Calu3 (cell line): ENCODE data around the gene WNK1. TPM values are rescaled to one million over a fixed set of nuclear protein-coding genes. Genes with fewer than 3 reads are reported as not detected.

Source experiments
- BruUV-seq: library from RNA; stranded (reverse); fragments of 400-500 nt; replicated peaks from 2 replicates; lab custom pipeline; 2021; lab: Mats Ljungman, UMichigan
- CTCF ChIA-PET: fragments of 300-600 bp; sonication (Branson Sonifier 250); formaldehyde crosslinking; loops from one replicate; lab custom pipeline; 2022; ENCODE audit warnings: antibody characterized with exemption; lab: Charles Lee
- DNase-seq: peaks from one replicate; pipeline ENCODE4 v3.0.0; 2022
- H3K27ac Mint-ChIP-seq: one replicate; pipeline ENCODE4 v1.8.0; 2022; ENCODE audit warnings: mixed read lengths; ENCODE audit not compliant: unreplicated experiment
- H3K27me3 Mint-ChIP-seq: one replicate; pipeline ENCODE4 v1.8.0; 2022; ENCODE audit warnings: mixed read lengths; ENCODE audit not compliant: unreplicated experiment
- H3K36me3 Mint-ChIP-seq: one replicate; pipeline ENCODE4 v1.8.0; 2022; ENCODE audit warnings: mild to moderate bottlenecking, moderate library complexity, mixed read lengths; ENCODE audit not compliant: insufficient read depth, unreplicated experiment
- H3K4me1 Mint-ChIP-seq: one replicate; pipeline ENCODE4 v1.8.0; 2022; ENCODE audit warnings: mild to moderate bottlenecking, low read depth, mixed read lengths; ENCODE audit not compliant: unreplicated experiment
- H3K4me3 Mint-ChIP-seq: one replicate; pipeline ENCODE4 v1.8.0; 2022; ENCODE audit warnings: mild to moderate bottlenecking, low read depth, moderate library complexity, mixed read lengths; ENCODE audit not compliant: unreplicated experiment
- H3K9me3 Mint-ChIP-seq: one replicate; pipeline ENCODE4 v1.8.0; 2022; ENCODE audit warnings: low read depth, mixed read lengths; ENCODE audit not compliant: unreplicated experiment
- CTCF ChIP-seq: fragments of 200-600 bp; IDR thresholded peaks from one replicate; pipeline ENCODE4 v1.8.0; 2022; ENCODE audit warnings: antibody characterized with exemption; ENCODE audit not compliant: unreplicated experiment
- intact Hi-C: fragments of 100-400 bp; cut with micrococcal nuclease; formaldehyde crosslinking; loops from one replicate; pipeline ENCODE4 v1.10.0; 2022; ENCODE audit not compliant: unreplicated experiment
- total RNA-seq: library from RNA; stranded (reverse); gene quantifications from 2 replicates; pipeline ENCODE4 v1.2.3, GENCODE V29; 2022

The WNK1 gene
- total RNA-seq, 1 experiment from 2014 or later = 107 TPM

DNA sequence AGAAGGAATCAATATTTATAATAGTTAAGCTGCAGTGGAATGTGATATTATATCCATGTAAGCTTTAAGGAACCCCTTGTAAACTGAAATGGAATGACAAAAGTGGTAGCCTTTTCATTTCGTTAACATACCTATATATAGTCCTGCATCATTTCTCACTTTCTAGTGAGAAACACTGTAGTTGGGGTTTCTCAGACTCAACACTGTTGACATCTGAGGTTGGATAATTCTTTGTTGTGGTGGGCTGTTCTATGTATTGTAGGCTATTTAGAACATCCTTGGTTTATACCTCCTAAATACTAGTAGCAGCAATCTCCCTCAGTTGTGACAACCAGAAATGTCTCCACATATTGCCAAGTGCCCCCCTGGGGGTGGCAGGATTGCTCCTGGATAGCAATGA lies 118.0 kb downstream of the WNK1 start:
- no peak overlapping the region for H3K4me3 Mint-ChIP-seq
- DNase-seq = no peak
- no peaks in the 10 kb centered on the region for H3K27me3 Mint-ChIP-seq
- intact Hi-C loops = no loop called here
- CTCF ChIA-PET = no interaction called here
- no peaks in the 10 kb centered on the region for H3K4me1 Mint-ChIP-seq
- H3K27ac Mint-ChIP-seq = no peak overlapping the region
- no peaks in the 10 kb centered on the region for H3K36me3 Mint-ChIP-seq
- TF ChIP-seq CTCF = no peak
- BruUV-seq = no TSS peak
- H3K9me3 Mint-ChIP-seq = no peaks in the 10 kb centered on the region

DNA sequence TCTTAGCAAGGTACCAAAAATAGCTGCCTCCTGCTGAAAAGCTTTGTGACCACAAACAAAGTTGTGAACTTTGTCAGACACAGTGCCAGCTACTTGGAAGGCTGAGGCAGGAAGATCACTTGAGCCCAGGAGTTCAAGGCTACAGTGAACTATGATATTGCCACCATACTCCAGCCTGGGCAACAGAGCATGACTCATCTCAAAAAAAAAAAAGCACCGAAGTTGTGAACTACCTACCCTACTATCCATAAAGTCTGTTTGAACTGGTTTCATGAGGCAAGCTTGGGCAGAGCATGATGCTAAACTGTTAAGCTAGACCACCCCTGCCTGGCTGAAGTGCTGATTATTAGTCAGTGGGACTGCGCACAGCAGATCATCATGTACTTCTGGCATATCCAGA lies 121.6 kb downstream of the WNK1 start:
- DNase-seq = no peak
- intact Hi-C loops = no loop called here
- no peak overlapping the region for H3K27ac Mint-ChIP-seq
- CTCF ChIA-PET = no interaction called here
- BruUV-seq = no TSS peak
- no peak overlapping the region for H3K4me3 Mint-ChIP-seq
- H3K4me1 Mint-ChIP-seq = no peaks in the 10 kb centered on the region
- H3K27me3 Mint-ChIP-seq = no peaks in the 10 kb centered on the region
- no peak for TF ChIP-seq CTCF
- no peaks in the 10 kb centered on the region for H3K9me3 Mint-ChIP-seq
- H3K36me3 Mint-ChIP-seq = no peaks in the 10 kb centered on the region

DNA sequence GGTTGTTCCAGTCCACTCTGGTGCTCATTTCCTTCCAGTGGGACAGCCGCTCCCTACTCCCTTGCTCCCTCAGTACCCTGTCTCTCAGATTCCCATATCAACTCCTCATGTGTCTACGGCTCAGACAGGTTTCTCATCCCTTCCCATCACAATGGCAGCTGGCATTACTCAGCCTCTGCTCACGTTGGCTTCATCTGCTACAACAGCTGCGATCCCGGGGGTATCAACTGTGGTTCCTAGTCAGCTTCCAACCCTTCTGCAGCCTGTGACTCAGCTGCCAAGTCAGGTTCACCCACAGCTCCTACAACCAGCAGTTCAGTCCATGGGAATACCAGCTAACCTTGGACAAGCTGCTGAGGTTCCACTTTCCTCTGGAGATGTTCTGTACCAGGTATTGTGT lies 127.3 kb downstream of the WNK1 start:
- Mint-ChIP-seq H3K36me3 (peaks cover 37% of the 10 kb centered on the region), H3K4me1 (no peaks in the 10 kb centered on the region), H3K4me3 (no peak overlapping the region), H3K27me3 (no peaks in the 10 kb centered on the region), H3K27ac (no peak overlapping the region), H3K9me3 (no peaks in the 10 kb centered on the region)
- no peak for TF ChIP-seq CTCF
- DNase-seq = no peak
- CTCF ChIA-PET = interaction anchor here (0.5 kb wide), 1 partner anchor 103 kb away, joined by 4 read pairs; no protein-coding TSS in a partner anchor
- intact Hi-C loops = no loop called here
- no TSS peak for BruUV-seq

DNA sequence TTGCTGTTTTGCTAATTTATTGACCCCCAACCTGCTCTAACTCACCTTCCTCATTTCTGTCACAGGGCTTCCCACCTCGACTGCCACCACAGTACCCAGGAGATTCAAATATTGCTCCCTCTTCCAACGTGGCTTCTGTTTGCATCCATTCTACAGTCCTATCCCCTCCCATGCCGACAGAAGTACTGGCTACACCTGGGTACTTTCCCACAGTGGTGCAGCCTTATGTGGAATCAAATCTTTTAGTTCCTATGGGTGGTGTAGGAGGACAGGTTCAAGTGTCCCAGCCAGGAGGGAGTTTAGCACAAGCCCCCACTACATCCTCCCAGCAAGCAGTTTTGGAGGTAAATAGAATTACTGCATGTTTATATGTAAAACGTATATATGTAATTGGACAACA lies 128.3 kb downstream of the WNK1 start:
- H3K4me1 Mint-ChIP-seq = no peaks in the 10 kb centered on the region
- no peak for DNase-seq
- intact Hi-C loops = no loop called here
- H3K27ac Mint-ChIP-seq = no peak overlapping the region
- H3K27me3 Mint-ChIP-seq = no peaks in the 10 kb centered on the region
- no peak for TF ChIP-seq CTCF
- CTCF ChIA-PET = no interaction called here
- BruUV-seq = no TSS peak
- no peak overlapping the region for H3K4me3 Mint-ChIP-seq
- H3K36me3 Mint-ChIP-seq = peaks cover 39% of the 10 kb centered on the region
- no peaks in the 10 kb centered on the region for H3K9me3 Mint-ChIP-seq
